H1 (cell line): ENCODE data around the gene CST7. TPM values are rescaled to one million over a fixed set of nuclear protein-coding genes. Genes with fewer than 3 reads are reported as not detected.
"Not testable (repeated sequence)": the region's sequence is repeated elsewhere in the genome, so short reads cannot be mapped to it uniquely, and the experiment has no call there.

Source experiments
- CTCF ChIA-PET: fragments of 300-600 bp; sonication (Branson Sonifier 250); formaldehyde crosslinking; loops from one replicate; lab custom pipeline; 2021; ENCODE audit not compliant: partially characterized antibody; lab: Charles Lee
- POLR2A ChIA-PET: fragments of 300-600 bp; sonication (Branson Sonifier 250); formaldehyde crosslinking; loops from one replicate; lab custom pipeline; 2021; ENCODE audit warnings: inconsistent platforms; ENCODE audit not compliant: partially characterized antibody; lab: Charles Lee
- DNase-seq, 2 experiments: peaks; one replicate each; pipeline versions ENCODE4 v3.0.0 to v3.0.0-alpha.2; 2010 to 2022; ENCODE audit warnings: low spot score in 2 of 2, low read depth in 1 of 2, mixed read lengths in 1 of 2
- FAIRE-seq: peaks from 2 replicates; lab custom pipeline; 2011; peaks lifted over from hg19 to GRCh38; lab: Jason Lieb, UNC
- H2AFZ ChIP-seq: 2 replicates; pipeline ENCODE4 v1.8.1; 2012; ENCODE audit warnings: low read length, inconsistent platforms
- H2AK5ac ChIP-seq: 2 replicates; pipeline ENCODE4 v1.6.1; 2013; ENCODE audit warnings: low read depth, low read length
- H2BK120ac ChIP-seq: replicated peaks from 2 replicates; pipeline ENCODE3; 2013; ENCODE audit warnings: low read depth, low read length, inconsistent platforms
- H2BK12ac ChIP-seq: 2 replicates; pipeline ENCODE4 v1.6.1; 2013; ENCODE audit warnings: low read depth, low read length
- H2BK15ac ChIP-seq: 2 replicates; pipeline ENCODE4 v1.6.1; 2013; ENCODE audit warnings: low read length
- H2BK20ac ChIP-seq: 2 replicates; pipeline ENCODE4 v1.6.1; 2013; ENCODE audit warnings: low read length
- H2BK5ac ChIP-seq: 2 replicates; pipeline ENCODE4 v1.6.1; 2013; ENCODE audit warnings: low read depth, low read length
- H3K14ac ChIP-seq: 2 replicates; pipeline ENCODE4 v1.6.1; 2013; ENCODE audit warnings: inconsistent platforms; ENCODE audit not compliant: insufficient read length
- H3K18ac ChIP-seq: 2 replicates; pipeline ENCODE4 v1.6.1; 2013; ENCODE audit warnings: low read length; ENCODE audit errors: extremely low read depth
- H3K23ac ChIP-seq: 2 replicates; pipeline ENCODE4 v1.6.1; 2013; ENCODE audit warnings: inconsistent platforms; ENCODE audit not compliant: insufficient read length
- H3K23me2 ChIP-seq: 2 replicates; pipeline ENCODE4 v1.6.1; 2013; ENCODE audit warnings: low read depth, low read length
- H3K27ac ChIP-seq: 2 replicates; pipeline ENCODE4 v1.6.1; 2011; ENCODE audit warnings: low read depth, low read length, inconsistent platforms
- H3K27me3 ChIP-seq, 4 experiments: replicated peaks in 1 of 4; 1 replicate in 1 of 4; 2 replicates in 3 of 4; pipeline versions ENCODE4 v1.6.1 to v1.8.1; 2011 to 2013; ENCODE audit warnings: low read length in 3 of 4, mild to moderate bottlenecking in 3 of 4, inconsistent platforms in 2 of 4, mixed read lengths in 2 of 4, moderate library complexity in 1 of 4; ENCODE audit not compliant: control insufficient read depth in 3 of 4, insufficient read depth in 3 of 4; ENCODE audit errors: extremely low read depth in 1 of 4
- H3K36me3 ChIP-seq, 4 experiments: 2 replicates each; pipeline versions ENCODE4 v1.6.1 to v1.8.1; 2011 to 2013; ENCODE audit warnings: mild to moderate bottlenecking in 4 of 4, low read length in 3 of 4, moderate library complexity in 2 of 4, control low read depth in 1 of 4, inconsistent platforms in 1 of 4; ENCODE audit not compliant: insufficient read depth in 4 of 4, control insufficient read depth in 2 of 4
- H3K4ac ChIP-seq: replicated peaks from 2 replicates; pipeline ENCODE3; 2013; ENCODE audit warnings: low read length, low read depth, mixed read lengths, inconsistent platforms; ENCODE audit not compliant: insufficient read length
- H3K4me1 ChIP-seq, 4 experiments: replicated peaks in 1 of 4; 1 replicate in 1 of 4; 2 replicates in 3 of 4; pipeline versions ENCODE4 v1.6.1 to v1.8.1; 2011 to 2013; ENCODE audit warnings: low read length in 3 of 4, inconsistent platforms in 2 of 4, mixed read lengths in 1 of 4; ENCODE audit not compliant: insufficient read depth in 4 of 4, control insufficient read depth in 3 of 4
- H3K4me2 ChIP-seq, 2 experiments: 2 replicates each; pipeline versions ENCODE4 v1.6.1 to v1.8.1; 2011 to 2013; ENCODE audit warnings: low read depth in 2 of 2, low read length in 2 of 2, control low read depth in 1 of 2, inconsistent platforms in 1 of 2, mild to moderate bottlenecking in 1 of 2; ENCODE audit not compliant: insufficient read depth in 1 of 2
- H3K4me3 ChIP-seq, 4 experiments: fragments of 200-600, 300-600 bp in 1 of 4; sonication (generic), shearing (Covaris generic), sonication (Bioruptor Twin) in 1 of 4; 2 replicates each; pipeline versions ENCODE4 v1.5.1 to v1.8.1; 2011 to 2016; ENCODE audit warnings: low read length in 4 of 4, low read depth in 3 of 4, control low read depth in 2 of 4, inconsistent platforms in 2 of 4, mild to moderate bottlenecking in 2 of 4, mixed read lengths in 1 of 4, moderate library complexity in 1 of 4; ENCODE audit not compliant: insufficient read depth in 2 of 4; ENCODE audit errors: extremely low read depth in 1 of 4
- H3K56ac ChIP-seq: replicated peaks from 2 replicates; pipeline ENCODE3; 2013; ENCODE audit warnings: low read depth, mild to moderate bottlenecking, mixed read lengths, low read length, inconsistent platforms; ENCODE audit not compliant: insufficient read length
- H3K79me1 ChIP-seq: 2 replicates; pipeline ENCODE4 v1.6.1; 2013; ENCODE audit warnings: low read depth, low read length, control low read depth
- H3K79me2 ChIP-seq, 2 experiments: 2 replicates each; pipeline versions ENCODE4 v1.6.1 to v1.8.1; 2012 to 2013; ENCODE audit warnings: low read length in 2 of 2, mild to moderate bottlenecking in 2 of 2, inconsistent platforms in 1 of 2; ENCODE audit not compliant: insufficient read depth in 2 of 2, control insufficient read depth in 1 of 2
- H3K9ac ChIP-seq, 4 experiments: replicated peaks in 1 of 4; 1 replicate in 1 of 4; 2 replicates in 3 of 4; pipeline versions ENCODE4 v1.6.1 to v1.8.1; 2011 to 2013; ENCODE audit warnings: low read depth in 3 of 4, low read length in 3 of 4, control low read depth in 2 of 4, mild to moderate bottlenecking in 2 of 4, moderate library complexity in 2 of 4, inconsistent platforms in 1 of 4; ENCODE audit errors: extremely low read depth in 1 of 4
- H3K9me3 ChIP-seq, 2 experiments: 2 replicates each; pipeline versions ENCODE4 v1.6.1 to v1.8.1; 2012 to 2013; ENCODE audit warnings: mild to moderate bottlenecking in 2 of 2, moderate library complexity in 2 of 2, control low read depth in 1 of 2, inconsistent platforms in 1 of 2, low read depth in 1 of 2, low read length in 1 of 2, mixed read lengths in 1 of 2; ENCODE audit not compliant: insufficient read depth in 2 of 2
- H4K20me1 ChIP-seq, 2 experiments: replicated peaks in 1 of 2; 2 replicates each; pipeline versions ENCODE3 to v1.8.1; 2011 to 2013; ENCODE audit warnings: inconsistent platforms in 2 of 2, low read length in 2 of 2, mild to moderate bottlenecking in 1 of 2; ENCODE audit not compliant: insufficient read depth in 2 of 2, control insufficient read depth in 1 of 2
- H4K5ac ChIP-seq: 2 replicates; pipeline ENCODE4 v1.6.1; 2013; ENCODE audit warnings: low read length, low read depth, mixed read lengths, inconsistent platforms; ENCODE audit not compliant: insufficient read length
- H4K8ac ChIP-seq: 2 replicates; pipeline ENCODE4 v1.8.0; 2013; ENCODE audit warnings: mild to moderate bottlenecking, moderate library complexity, low read length, inconsistent platforms; ENCODE audit not compliant: insufficient read depth; ENCODE audit errors: extremely low read depth
- H4K91ac ChIP-seq: replicated peaks from 2 replicates; pipeline ENCODE3; 2013; ENCODE audit warnings: low read length, mixed read lengths, inconsistent platforms; ENCODE audit not compliant: insufficient read length
- BACH1 ChIP-seq: IDR thresholded peaks from 2 replicates; pipeline ENCODE4 v1.6.1; 2012; ENCODE audit warnings: low read length, improper control_type of control experiment
- RAD21 ChIP-seq, 2 experiments: IDR thresholded peaks in 1 of 2; conservative IDR thresholded peaks in 1 of 2; 2 replicates each; pipeline ENCODE4 v1.6.1; 2011; ENCODE audit warnings: low read depth in 2 of 2, low read length in 2 of 2, improper control_type of control experiment in 1 of 2, inconsistent platforms in 1 of 2, mild to moderate bottlenecking in 1 of 2, moderate library complexity in 1 of 2
- SP1 ChIP-seq: IDR thresholded peaks from 2 replicates; pipeline ENCODE4 v1.6.1; 2011; ENCODE audit warnings: low read depth, low read length
- WGBS, 2 experiments: shearing (Covaris generic) in 1 of 2; methylation state at CpG; one replicate each; pipeline versions ENCODE4 v1.1.6 to v1.1.7; 2013 to 2015; ENCODE audit warnings: low lambda C conversion rate in 2 of 2, mixed read lengths in 2 of 2, inconsistent platforms in 1 of 2, low coverage in 1 of 2, missing lambda C conversion rate in 1 of 2; ENCODE audit not compliant: insufficient replicate concordance in 2 of 2, insufficient coverage in 1 of 2, insufficient read length in 1 of 2; ENCODE audit errors: extremely low coverage in 1 of 2, missing lambda C conversion rate in 1 of 2; 5-methylcytosine and 5-hydroxymethylcytosine counted together
- polyA plus RNA-seq, 7 experiments: library from polyadenylated mRNA; depleted of rRNA in 3 of 7; stranded (reverse) in 5 of 7; unstranded in 2 of 7; fragments of >200 nt in 5 of 7; fragments of 200-250 nt in 2 of 7; gene quantifications; 1 replicate in 5 of 7; 2 replicates in 1 of 7; 4 replicates in 1 of 7; pipeline versions ENCODE4 v1.2.1 to v1.2.3, GENCODE V29; 2011 to 2013; ENCODE audit warnings: missing spikeins in 2 of 7, mixed read lengths in 2 of 7
- total RNA-seq: library from RNA; stranded (reverse); fragmentation: NEBNext Ultra II Directional; extraction: Animal tissue kit (Norgen Biotek cat#: 25700); gene quantifications from 2 replicates; pipeline ENCODE4 v1.2.1, GENCODE V29; 2021

CST7 gene
- total and polyA plus RNA-seq, 2 of the 8 experiments (the other 6 are each of a cell fraction or from before 2014, with no cell fraction given): not detected

DNA sequence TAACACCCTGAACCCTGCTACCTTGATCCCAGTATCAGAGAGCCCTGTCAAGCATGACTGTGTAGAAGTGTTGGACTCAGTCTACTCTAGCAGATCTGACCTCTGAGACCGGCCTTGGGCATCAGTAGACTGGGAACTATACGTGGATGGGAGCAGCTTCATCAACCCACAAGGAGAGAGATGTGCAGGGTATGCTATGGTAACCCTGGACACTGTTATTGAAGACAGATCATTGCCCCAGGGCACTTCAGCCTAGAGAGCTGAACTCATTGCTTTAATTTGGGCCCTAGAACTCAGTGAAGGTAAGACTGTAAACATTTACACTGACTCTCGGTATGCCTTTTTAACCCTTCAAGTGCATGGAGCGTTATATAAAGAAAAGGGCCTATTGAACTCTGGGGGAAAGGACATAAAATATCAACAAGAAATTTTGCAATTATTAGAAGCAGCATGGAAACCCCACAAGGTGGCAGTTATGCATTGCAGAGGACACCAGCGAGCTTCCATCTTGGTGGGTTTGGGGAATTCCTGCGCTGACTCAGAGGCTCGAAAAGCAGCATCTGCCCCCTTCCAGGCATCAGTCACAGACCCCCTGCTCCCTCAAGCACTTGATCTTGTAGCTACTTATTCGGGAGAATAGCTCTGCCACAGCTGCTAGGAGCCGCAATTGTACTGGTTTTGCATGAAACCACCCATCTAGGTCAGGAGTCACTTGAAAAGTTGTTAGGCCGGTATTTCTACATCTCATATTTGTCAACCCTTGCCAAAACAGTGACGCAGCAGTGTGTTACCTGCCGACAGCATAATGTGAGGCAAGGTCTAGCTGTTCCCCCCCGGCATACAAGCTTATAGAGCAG lies 19.0 kb upstream of the CST7 start:
- H2BK20ac ChIP-seq, H3K9ac ChIP-seq, H3K4ac ChIP-seq, H3K23me2 ChIP-seq, H2BK5ac ChIP-seq, H3K79me2 ChIP-seq, H3K4me3 ChIP-seq, DNase-seq, H3K4me1 ChIP-seq, H4K91ac ChIP-seq, H4K20me1 ChIP-seq, H3K27ac ChIP-seq, H4K5ac ChIP-seq, H3K79me1 ChIP-seq, H3K27me3 ChIP-seq, FAIRE-seq, H3K18ac ChIP-seq, H3K56ac ChIP-seq, H3K14ac ChIP-seq, H3K9me3 ChIP-seq, H2AK5ac ChIP-seq, H2BK15ac ChIP-seq, H3K23ac ChIP-seq, H3K36me3 ChIP-seq, H4K8ac ChIP-seq, H2BK120ac ChIP-seq, H2BK12ac ChIP-seq: not testable (repeated sequence)
- CTCF ChIA-PET: interaction anchor here (0.8 to 5.4 kb wide), 24 partner anchors 10 to 789 kb away, joined by 3 to 48 read pairs (median 5); no protein-coding TSS in a partner anchor
- POLR2A ChIA-PET: interaction anchor here (1.2 kb wide), 1 partner anchor 13 kb away, joined by 3 read pairs; no protein-coding TSS in a partner anchor
- WGBS, 2 experiments: 85% methylated on average over 13 of the region's 13 CpGs; no CpG with 5 or more reads in 1 of the 2 experiments
- Histone ChIP-seq H2AFZ (0 out of 2 replicates have a peak overlapping the region, but pooled peaks have one; percentile 42), H3K4me2 (peak overlapping the region; percentile 10 to 35; a peak in 1 of 4 replicates)
- peak; percentile 43; the same call in 1 of the 2 replicates for TF ChIP-seq SP1
- 0 out of 2 replicates have a peak, but pooled peaks have one; percentile 34 for TF ChIP-seq BACH1
- TF ChIP-seq RAD21 (IDR thresholded peaks at IDR 0.05 in 1 of 2, conservative IDR thresholded peaks at IDR 0.05 in 1 of 2; ENCODE audit: low read depth in 2 of 2, low read length in 2 of 2): 0 out of 4 replicates have a peak, but pooled peaks of 1 of the 2 experiments have one; percentile 10
